Measurements from ENCODE around the gene SFRP5.

The SFRP5 gene

DNA sequence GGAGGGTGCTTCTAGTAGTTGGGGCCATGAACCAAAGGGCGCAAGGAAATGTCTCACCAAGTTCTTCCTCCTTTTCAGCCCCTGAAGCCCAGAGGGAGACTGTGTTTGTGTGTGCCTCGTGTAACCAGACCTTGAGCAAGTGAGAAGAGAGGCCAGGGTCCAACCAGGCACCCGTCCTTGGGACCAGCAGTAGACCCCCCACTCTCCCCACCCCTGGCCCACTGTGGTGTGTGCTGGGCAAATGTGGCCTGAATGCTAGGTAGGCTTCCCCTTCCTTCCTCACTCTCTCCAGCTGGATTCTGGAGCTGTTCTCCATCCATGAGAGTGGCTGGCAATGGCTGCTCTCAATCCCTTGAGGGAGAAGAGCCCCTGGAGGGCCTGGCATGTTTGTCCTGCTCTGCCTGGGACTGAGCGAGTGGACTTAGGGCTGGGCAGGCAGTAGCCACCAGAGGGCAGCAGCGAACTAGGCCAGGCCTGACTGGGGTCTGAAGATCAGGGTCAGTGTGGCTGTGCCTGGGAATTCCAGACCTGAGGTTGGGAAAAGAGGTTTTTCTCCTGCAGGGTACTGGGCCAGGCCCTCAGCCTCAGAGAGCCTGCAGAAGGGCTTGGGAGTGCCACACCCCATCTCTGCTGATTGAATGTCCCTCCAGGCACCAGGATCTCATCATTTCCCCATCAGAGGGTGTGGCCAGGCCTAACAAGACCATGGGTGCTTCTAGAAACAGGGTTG is 12.5 kb downstream of the SFRP5 start:
- no peak overlapping the region for H3K4me3 ChIP-seq (replicated peaks; ENCODE audit: low read depth, low read length)
- no peaks in the 10 kb centered on the region for H3K27me3 ChIP-seq (replicated peaks; ENCODE audit: control insufficient read depth, insufficient read depth, low read length)
- no peak for DNase-seq (ENCODE audit: extremely low read depth, insufficient read length)
- TF ChIP-seq, protein P1, sequence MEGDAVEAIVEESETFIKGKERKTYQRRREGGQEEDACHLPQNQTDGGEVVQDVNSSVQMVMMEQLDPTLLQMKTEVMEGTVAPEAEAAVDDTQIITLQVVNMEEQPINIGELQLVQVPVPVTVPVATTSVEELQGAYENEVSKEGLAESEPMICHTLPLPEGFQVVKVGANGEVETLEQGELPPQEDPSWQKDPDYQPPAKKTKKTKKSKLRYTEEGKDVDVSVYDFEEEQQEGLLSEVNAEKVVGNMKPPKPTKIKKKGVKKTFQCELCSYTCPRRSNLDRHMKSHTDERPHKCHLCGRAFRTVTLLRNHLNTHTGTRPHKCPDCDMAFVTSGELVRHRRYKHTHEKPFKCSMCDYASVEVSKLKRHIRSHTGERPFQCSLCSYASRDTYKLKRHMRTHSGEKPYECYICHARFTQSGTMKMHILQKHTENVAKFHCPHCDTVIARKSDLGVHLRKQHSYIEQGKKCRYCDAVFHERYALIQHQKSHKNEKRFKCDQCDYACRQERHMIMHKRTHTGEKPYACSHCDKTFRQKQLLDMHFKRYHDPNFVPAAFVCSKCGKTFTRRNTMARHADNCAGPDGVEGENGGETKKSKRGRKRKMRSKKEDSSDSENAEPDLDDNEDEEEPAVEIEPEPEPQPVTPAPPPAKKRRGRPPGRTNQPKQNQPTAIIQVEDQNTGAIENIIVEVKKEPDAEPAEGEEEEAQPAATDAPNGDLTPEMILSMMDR (IDR thresholded peaks at IDR 0.05; ENCODE audit: insufficient read depth, low read length, poor library complexity, severe bottlenecking) = peak; percentile 87
- H3K36me3 ChIP-seq (ENCODE audit: control insufficient read depth, insufficient read depth, low read length) = peaks cover 46% of the 10 kb centered on the region

DNA sequence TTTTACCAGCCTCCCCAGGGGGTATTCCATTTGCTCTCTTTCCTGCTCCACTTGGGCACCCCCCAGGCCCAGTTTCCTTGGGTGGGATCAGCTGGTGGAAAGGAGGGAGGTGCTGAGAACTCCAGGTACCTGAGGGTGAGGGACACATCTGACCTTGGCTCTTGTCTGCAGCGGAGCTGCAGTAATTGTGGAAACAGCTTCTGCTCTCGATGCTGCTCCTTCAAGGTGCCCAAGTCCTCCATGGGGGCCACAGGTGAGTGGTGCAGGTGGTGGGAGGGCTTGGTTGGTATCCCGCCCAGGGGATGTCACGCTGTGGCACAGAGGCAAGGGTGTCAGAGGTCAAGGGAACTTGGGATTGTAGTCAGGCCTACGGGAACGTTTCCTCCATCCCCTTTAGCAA is 14.3 kb downstream of the SFRP5 start:
- TF ChIP-seq, protein P1 (IDR thresholded peaks at IDR 0.05; ENCODE audit: insufficient read depth, low read length, poor library complexity, severe bottlenecking) = no peak
- Histone ChIP-seq H3K27me3 (replicated peaks; ENCODE audit: control insufficient read depth, insufficient read depth, low read length) (no peaks in the 10 kb centered on the region), H3K36me3 (ENCODE audit: control insufficient read depth, insufficient read depth, low read length) (peaks cover 50% of the 10 kb centered on the region), H3K4me3 (replicated peaks; ENCODE audit: low read depth, low read length) (no peak overlapping the region)
- no peak for DNase-seq (ENCODE audit: extremely low read depth, insufficient read length)

DNA sequence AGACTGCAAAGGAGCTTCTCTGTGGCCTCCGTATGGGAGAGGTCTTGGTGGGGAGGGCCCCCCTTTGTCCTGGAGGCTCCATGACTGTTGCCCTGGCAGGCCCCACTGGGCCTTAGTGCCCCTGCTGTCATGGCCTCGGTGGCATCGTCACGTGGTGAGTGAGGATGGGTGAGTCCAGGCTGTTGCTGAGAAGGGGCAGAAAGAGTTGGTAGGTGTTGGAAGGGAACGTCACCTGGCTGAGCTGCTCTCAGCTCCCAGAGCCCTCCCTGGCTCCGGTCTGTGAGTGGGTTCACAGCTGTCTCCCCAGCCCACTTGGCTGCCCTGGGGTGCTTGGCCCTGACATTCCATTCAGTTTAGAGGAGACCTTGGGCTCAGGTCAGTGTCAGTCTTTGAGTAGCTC is 16.1 kb downstream of the SFRP5 start:
- Histone ChIP-seq H3K4me3 (replicated peaks; ENCODE audit: low read depth, low read length) (no peak overlapping the region), H3K27me3 (replicated peaks; ENCODE audit: control insufficient read depth, insufficient read depth, low read length) (no peaks in the 10 kb centered on the region), H3K36me3 (ENCODE audit: control insufficient read depth, insufficient read depth, low read length) (peaks cover 53% of the 10 kb centered on the region)
- TF ChIP-seq, protein P1 (IDR thresholded peaks at IDR 0.05; ENCODE audit: insufficient read depth, low read length, poor library complexity, severe bottlenecking) = no peak
- DNase-seq (ENCODE audit: extremely low read depth, insufficient read length) = no peak

DNA sequence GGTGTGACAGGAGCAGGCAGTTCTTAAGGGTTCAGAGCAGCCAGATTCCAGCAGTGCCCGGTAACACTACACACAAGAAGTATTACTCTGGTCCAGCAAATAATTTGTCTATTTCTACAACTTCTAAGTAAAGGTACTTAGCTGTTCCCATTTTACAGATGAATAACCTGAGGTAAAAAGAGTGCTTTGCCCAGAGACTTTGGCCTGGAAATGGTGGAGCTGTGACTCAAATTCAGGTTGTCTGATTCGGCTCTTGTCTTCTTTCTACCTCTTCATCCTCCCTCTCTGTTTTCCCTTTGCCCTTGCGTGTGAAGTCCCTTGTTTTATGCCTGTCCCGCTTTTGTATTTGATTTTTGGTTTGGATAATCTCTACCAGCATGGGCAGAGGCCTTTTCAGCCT is 17.1 kb downstream of the SFRP5 start:
- Histone ChIP-seq H3K36me3 (ENCODE audit: control insufficient read depth, insufficient read depth, low read length) (peaks cover 46% of the 10 kb centered on the region), H3K27me3 (replicated peaks; ENCODE audit: control insufficient read depth, insufficient read depth, low read length) (no peaks in the 10 kb centered on the region), H3K4me3 (replicated peaks; ENCODE audit: low read depth, low read length) (no peak overlapping the region)
- DNase-seq (ENCODE audit: extremely low read depth, insufficient read length) = no peak
- TF ChIP-seq, protein P1 (IDR thresholded peaks at IDR 0.05; ENCODE audit: insufficient read depth, low read length, poor library complexity, severe bottlenecking) = no peak

DNA sequence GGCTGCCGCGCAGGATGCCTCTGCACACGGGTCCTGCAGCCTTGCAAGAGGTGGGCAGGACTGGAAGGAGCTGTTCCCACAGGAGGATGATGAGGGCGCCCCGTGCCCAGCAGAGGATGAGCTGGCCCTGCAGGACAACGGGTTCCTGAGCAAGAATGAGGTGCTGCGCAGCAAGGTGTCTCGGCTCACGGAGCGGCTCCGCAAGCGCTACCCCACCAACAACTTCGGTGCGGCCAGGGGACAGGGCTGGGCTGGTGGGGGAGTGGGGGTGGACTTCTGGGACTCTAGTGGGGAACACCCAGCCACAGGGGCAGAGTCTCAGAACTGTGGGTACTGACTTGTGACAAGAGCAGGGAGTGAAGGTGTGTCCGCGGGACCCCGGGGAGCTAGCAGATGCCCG is 18.8 kb downstream of the SFRP5 start:
- no peak for DNase-seq (ENCODE audit: extremely low read depth, insufficient read length)
- Histone ChIP-seq H3K4me3 (replicated peaks; ENCODE audit: low read depth, low read length) (no peak overlapping the region), H3K36me3 (ENCODE audit: control insufficient read depth, insufficient read depth, low read length) (peaks cover 47% of the 10 kb centered on the region), H3K27me3 (replicated peaks; ENCODE audit: control insufficient read depth, insufficient read depth, low read length) (no peaks in the 10 kb centered on the region)
- TF ChIP-seq, protein P1 (IDR thresholded peaks at IDR 0.05; ENCODE audit: insufficient read depth, low read length, poor library complexity, severe bottlenecking) = no peak

DNA sequence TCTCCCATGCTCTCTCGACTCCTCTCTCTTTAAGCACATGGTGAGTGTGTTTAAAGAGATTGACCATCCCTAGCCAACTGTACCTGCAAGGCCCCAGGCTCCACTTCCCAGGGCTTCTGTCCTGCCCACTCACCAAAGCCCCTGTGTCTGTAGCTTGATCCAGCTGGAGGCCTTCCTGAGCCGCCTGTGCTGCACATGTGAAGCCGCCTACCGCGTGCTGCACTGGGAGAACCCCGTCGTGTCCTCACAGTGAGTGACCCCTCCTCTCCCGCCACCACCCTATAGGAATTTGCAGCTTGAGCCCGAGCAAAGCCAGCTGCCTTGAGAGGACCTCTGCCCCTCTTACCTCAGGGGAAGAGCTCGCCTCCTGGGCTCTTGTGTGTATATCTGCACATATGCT is 23.7 kb downstream of the SFRP5 start:
- H3K4me3 ChIP-seq (replicated peaks; ENCODE audit: low read depth, low read length) = no peak overlapping the region
- DNase-seq (ENCODE audit: extremely low read depth, insufficient read length) = no peak
- peaks cover 38% of the 10 kb centered on the region for H3K36me3 ChIP-seq (ENCODE audit: control insufficient read depth, insufficient read depth, low read length)
- no peaks in the 10 kb centered on the region for H3K27me3 ChIP-seq (replicated peaks; ENCODE audit: control insufficient read depth, insufficient read depth, low read length)
- TF ChIP-seq, protein P1 (IDR thresholded peaks at IDR 0.05; ENCODE audit: insufficient read depth, low read length, poor library complexity, severe bottlenecking) = no peak
